ENCODE measurements around the gene PDE7B.
"Not testable (repeated sequence)": the region's sequence is repeated elsewhere in the genome, so short reads cannot be mapped to it uniquely, and the experiment has no call there.

Gene PDE7B

DNA sequence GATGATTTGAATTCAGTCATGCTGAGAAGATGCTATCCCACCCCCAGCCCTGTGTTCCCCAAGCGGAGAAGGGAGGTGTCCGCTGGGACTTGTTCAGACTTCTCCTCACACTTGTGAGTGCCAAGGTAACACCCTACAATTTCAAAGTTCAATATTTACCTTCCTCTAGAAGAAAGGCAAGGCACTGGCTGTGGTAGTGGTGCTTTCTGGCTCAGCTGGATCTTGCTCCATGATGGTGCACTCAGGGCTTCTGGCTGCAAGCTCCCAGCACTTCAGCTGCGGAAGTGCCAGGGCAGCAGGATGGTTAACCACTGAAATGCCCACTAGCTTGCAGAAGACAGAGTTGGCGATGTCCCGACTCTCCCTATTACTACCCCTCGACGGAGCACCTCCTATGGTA, 263.2 kb downstream of the PDE7B start:
- no peak for FAIRE-seq

DNA sequence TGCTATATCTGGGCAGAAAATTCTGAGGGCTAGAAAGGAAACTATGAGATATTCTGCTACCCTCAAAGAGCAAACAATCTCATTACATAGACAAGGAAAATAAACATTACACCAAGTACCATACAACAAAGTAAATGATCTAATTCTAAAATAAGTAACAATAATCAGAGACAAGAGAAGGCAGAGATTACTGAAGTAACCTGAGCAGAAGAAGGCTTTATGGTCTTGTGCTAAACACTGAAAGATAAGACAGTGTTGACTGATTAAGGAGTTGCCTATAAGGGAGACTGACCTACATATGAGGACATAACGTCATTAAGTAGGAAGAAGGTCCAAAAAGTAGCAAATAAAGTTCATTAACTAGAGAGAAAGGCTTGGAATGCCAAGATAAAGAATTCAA, 264.4 kb downstream of the PDE7B start:
- FAIRE-seq: no peak

DNA sequence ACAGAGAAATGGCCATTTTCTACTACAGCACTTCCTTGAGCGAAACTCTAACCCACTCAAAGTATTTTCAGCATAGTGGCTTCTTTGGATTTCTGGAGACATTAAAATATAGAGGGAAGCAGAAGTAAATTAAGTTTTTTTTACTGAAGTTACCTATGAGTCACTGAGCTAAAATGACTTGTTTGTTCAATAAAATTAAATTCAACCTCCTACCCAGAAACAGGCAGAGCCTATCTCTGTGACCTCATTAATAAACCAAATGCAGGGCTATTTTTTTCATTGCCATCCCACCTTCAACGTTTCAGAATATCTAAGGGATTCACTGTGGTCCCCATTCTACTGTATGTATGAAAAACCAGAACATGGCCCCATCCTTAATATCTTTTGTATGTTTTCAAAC, 265.6 kb downstream of the PDE7B start:
- FAIRE-seq: no peak

GRCh38 chr6:136118787-136119186, 267.3 kb downstream of the PDE7B start:
- FAIRE-seq: no peak

DNA sequence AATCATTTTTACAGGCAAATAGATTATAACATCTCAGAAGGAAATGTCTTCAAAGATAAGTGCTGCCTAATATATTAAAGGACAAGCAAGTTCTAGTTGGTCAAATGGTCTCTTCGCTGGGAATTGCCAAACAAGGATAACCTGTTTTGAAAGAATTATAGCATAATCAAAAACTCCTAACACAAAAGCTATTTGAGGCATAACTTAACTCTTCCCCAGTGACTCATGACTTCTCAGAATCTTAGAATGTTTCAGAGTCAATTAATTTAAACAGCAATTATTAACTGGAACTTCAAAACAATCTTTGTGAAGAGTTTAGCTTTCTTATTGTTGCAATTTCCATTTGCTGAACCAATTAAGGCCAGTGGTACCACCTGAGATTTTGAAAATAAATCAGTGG, 272.0 kb downstream of the PDE7B start:
- FAIRE-seq: no peak

DNA sequence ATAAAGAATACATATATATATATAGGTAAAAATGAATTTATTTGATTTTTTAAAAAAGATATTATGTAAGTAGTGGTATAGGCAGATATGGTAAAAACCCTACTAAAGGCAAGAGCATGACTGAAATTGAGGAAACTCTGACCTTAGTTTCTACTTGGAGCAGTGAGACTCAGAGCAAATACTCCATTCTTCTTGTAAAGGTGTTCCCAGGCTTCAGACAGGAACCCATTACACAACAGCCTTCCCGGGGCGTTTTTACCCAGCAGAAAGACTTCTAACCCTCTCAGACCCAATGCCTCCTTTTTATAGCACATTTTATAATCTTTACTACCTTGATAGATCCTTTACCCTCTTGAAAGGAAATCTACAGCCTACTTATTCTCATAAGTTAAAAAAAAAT, 274.1 kb downstream of the PDE7B start:
- FAIRE-seq: no peak

GRCh38 chr6:136127873-136128272, 276.4 kb downstream of the PDE7B start:
- FAIRE-seq: no peak

- FAIRE-seq: no peak
Observed at GRCh38 chr6:136129365-136129764, 277.9 kb downstream of the PDE7B start.

DNA sequence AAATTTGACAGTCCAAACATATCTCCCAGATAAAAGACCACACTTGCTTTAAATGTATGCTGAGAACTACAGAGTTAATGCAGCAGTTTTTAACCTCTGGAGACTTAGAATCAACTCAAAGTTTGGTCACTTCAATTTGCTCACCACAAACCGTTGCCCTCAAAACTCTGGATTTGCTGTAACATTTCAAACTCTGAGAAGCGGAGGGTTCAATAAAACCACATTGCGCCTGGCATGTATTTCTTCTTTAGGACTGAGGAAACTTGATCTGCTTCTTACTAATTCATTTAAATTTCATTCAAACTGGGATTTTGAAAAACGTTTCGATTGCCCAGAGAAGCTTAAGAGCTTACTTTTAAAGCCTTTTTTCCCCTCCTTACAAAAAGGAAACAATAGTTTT, 282.8 kb downstream of the PDE7B start:
- FAIRE-seq: no peak

GRCh38 chr6:136134751-136135150, 283.2 kb downstream of the PDE7B start:
- FAIRE-seq: no peak

DNA sequence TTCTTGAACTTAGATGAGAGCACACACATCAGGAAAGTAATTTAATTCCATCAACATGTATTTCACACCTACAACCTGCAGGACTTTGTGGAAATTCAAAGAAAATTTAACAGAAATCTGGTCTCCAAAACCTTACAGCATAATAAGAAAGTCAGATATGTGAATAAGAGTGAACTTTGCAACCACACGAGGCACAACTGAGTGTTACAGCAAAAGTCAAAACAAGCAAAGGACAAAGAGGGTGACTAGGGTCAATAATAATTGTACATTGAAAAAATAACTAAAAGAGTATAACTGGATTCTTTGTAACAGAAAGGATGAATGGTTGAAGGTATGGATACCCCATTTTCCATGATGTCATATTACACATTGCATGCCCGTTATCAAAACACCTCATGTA, 284.8 kb downstream of the PDE7B start:
- FAIRE-seq: no peak

- no peak for FAIRE-seq
Observed at GRCh38 chr6:136137008-136137692, 285.6 kb downstream of the PDE7B start.

DNA sequence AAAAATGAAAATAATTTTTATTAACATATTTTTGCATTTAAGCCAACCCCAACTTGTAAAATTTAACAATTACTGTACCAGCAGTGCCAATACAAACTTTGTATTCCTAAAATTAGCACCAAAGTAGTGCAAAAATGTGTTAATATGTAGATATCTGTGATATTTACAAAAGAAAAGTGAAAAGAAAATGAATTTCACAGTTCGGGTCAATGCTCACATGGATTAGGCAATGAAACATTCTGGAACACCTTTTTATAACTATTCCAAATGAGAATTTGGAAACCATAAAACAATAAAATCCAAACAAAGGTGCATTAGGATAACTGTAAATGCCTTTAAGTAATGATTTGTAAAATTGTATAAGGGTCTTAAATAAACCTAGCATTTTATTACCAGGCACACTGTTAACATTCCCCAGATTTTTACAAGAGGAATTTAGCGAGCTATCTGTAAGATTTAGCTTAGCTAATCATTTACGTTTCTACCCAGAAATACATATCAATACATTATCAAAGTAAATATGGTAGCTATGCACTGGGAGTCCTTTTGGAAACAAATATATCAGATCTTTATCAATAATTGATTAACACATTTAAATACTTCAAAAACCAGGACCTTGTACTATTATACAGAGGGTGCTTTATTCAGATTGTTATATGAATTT, 286.4 kb downstream of the PDE7B start:
- FAIRE-seq: no peak

- FAIRE-seq: not testable (repeated sequence)
Observed at GRCh38 chr6:136139111-136139510, 287.6 kb downstream of the PDE7B start.

DNA sequence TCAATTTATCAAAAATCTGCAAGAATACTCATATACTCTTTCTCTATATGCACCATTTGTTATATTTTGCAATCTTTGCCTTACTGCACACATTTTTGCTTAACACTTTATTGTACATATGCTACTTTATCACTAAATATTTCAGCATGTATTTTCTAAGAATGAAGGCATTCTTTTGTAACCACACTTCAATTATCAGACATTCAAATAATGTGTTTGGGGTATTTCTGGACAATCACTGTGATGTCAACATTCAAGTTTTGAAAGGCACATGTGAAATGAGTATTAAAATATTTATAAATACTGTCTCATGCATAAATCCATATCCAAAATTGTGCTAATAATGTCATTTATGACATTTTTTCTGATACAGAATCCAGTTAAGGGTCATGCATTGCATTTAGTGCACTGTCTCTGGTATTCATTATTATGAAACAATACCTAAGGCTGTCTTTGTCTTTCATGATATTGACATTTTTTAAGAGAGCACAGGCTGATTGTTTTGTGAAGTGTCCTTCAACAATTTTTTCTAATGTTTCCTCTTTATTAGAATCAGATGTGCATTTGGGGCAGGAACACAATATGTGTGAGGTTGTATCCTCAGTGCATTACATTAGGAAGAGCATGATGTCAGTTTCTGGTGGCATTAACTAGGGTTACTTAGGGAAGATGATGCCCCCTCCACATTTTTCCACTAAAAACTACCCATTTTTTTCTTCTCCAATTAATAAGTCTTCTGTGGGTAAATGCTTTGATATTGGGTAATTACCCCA, 292.9 kb downstream of the PDE7B start:
- no peak for FAIRE-seq

GRCh38 chr6:136146130-136146529, 294.6 kb downstream of the PDE7B start:
- no peak for FAIRE-seq

- no peak for FAIRE-seq
Observed at GRCh38 chr6:136147342-136147741, 295.8 kb downstream of the PDE7B start.

- FAIRE-seq: no peak
Observed at GRCh38 chr6:136148051-136148450, 296.6 kb downstream of the PDE7B start.

GRCh38 chr6:136148523-136148922, 297.0 kb downstream of the PDE7B start:
- no peak for FAIRE-seq

DNA sequence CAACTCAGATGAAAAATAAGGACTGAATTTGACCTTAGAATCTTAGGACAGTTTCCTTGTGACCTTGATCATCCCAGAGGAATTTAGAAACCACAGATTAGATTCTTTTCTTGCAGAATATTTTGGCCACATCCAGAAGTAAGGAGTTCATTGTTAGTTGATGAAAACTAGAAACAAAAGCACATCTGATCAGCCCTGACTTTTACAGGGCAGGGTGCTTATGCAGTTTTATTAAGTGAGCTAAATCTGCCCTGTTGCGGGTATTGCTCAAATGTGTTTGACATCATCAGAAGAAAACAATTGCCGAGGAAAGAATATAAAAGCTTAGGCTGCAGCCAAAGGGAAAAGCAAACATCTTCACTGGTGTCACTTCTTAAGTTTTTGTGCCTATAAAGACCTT, 297.8 kb downstream of the PDE7B start:
- FAIRE-seq: no peak

DNA sequence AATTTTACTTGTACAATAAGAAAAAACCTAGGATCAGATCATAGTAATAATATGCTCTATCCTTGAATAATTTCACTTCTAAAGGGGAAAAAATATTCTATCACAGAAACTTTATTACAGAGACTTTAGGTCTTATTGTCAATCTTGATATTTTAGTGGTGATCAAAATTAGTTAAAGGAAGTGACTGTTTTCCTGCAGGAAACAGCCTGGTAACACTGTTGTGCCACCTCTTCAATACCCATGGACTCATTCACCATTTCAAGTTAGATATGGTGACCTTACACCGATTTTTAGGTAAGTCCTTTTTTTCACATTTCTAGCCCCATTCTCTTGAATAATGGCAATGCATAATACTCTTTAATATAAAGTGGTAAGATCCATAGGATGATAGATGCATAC, 299.5 kb downstream of the PDE7B start:
- FAIRE-seq: no peak

GRCh38 chr6:136153707-136154375, 302.3 kb downstream of the PDE7B start:
- FAIRE-seq: no peak

DNA sequence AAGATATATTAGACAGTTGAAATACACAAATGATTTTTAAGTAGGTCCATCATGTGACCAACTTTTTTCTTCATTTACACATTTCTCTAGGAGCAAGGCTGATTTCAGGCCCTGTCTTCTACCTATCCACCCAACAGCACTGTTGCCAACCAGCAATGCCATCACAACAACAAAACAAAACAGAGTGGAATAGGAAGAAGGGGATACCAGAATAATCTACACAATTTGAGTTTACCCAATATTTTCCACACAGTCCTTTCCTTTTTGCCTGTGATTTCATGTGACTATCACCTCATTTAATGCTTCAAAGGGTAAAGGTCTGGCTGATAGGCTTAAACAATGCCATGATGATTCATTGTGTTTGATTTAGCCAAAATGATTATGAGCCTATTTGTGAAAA, 303.7 kb downstream of the PDE7B start:
- no peak for FAIRE-seq

DNA sequence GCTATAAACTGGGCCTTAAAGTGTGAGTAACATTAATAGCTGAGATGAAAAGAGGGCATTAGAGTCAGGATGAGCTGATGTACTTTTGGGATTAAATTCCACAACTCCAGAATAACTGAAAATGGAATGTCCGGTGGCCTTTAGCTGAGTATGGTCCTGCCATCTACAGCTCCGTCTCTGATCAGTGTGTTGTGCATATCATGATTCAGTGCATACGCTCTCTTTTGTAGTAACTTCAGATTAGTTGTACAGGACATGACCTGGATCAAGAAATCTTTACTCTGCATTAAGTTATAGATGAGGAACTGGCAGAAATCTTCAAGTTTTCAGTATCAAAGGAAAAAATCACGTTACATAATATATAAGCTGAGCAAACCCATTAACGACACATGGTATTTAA, 306.2 kb downstream of the PDE7B start:
- no peak for FAIRE-seq
